Progenitor cell of endocrine pancreas (in vitro differentiated cells): Measurements from ENCODE around the gene DUSP12. TPM values are rescaled to one million over a fixed set of nuclear protein-coding genes. Genes with fewer than 3 reads are reported as not detected.

ENCODE experiments used
- DNase-seq: peaks from one replicate; pipeline ENCODE4 v3.0.0; 2021; ENCODE audit warnings: low spot score; ENCODE audit not compliant: unreplicated experiment
- H3K27ac Mint-ChIP-seq: 2 replicates; pipeline ENCODE4 v1.8.0; 2021; ENCODE audit warnings: mild to moderate bottlenecking, moderate library complexity, mixed read lengths
- H3K27me3 Mint-ChIP-seq: 2 replicates; pipeline ENCODE4 v1.8.0; 2021; ENCODE audit warnings: mixed read lengths
- H3K36me3 Mint-ChIP-seq: 2 replicates; pipeline ENCODE4 v1.8.0; 2022; ENCODE audit warnings: mixed read lengths; ENCODE audit not compliant: insufficient read depth
- H3K4me1 Mint-ChIP-seq: 2 replicates; pipeline ENCODE4 v1.8.0; 2021; ENCODE audit warnings: low read depth, mixed read lengths
- H3K4me3 Mint-ChIP-seq: 2 replicates; pipeline ENCODE4 v1.8.0; 2021; ENCODE audit warnings: low read depth, mild to moderate bottlenecking, moderate library complexity, mixed read lengths
- H3K9me3 Mint-ChIP-seq: 2 replicates; pipeline ENCODE4 v1.8.0; 2021; ENCODE audit warnings: low read depth, mixed read lengths
- total RNA-seq: library from RNA; stranded (reverse); gene quantifications from 2 replicates; pipeline ENCODE4 v1.2.1, GENCODE V29; 2021
- TF ChIP-seq, protein P1 (sequence below): fragments of 200-600 bp; sonication (generic); IDR thresholded peaks from one replicate; pipeline ENCODE4 v1.5.0; 2021; ENCODE audit warnings: antibody characterized with exemption, mild to moderate bottlenecking; ENCODE audit not compliant: unreplicated experiment

The DUSP12 gene
- total RNA-seq, 1 donor from 2014 or later = 31.0 TPM

DNA sequence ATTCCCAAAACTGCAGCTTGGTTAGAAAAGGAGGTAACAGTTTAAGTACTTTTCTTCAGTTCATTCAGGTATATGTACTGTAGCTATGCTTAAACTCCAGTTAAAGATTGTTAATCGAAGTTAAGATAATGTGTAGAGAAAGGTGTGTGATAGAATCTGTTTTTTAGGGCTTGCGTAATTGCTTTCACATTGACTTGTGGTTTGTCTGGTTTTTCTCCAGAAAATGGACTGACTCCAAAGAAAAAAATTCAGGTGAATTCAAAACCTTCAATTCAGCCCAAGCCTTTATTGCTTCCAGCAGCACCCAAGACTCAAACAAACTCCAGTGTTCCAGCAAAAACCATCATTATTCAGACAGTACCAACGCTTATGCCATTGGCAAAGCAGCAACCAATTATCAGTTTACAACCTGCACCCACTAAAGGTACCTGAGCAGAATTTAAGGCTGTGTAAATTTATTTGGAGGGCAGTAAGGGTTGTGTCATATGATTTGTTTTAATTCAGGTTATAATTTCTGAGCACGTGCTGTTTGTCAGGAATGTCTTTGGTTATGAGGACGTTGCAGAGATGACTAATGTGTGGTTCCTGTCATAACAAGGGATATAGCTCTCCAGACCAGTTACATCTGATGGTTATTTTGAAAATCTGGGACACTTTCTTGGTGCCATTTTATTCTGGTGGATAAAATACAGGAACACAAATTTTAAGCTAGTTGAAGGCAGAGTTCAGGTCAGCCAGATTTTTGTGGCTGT is 42.5 kb downstream of the DUSP12 start:
- Mint-ChIP-seq H3K27me3 (no peaks in the 10 kb centered on the region), H3K4me3 (no peak overlapping the region)

DNA sequence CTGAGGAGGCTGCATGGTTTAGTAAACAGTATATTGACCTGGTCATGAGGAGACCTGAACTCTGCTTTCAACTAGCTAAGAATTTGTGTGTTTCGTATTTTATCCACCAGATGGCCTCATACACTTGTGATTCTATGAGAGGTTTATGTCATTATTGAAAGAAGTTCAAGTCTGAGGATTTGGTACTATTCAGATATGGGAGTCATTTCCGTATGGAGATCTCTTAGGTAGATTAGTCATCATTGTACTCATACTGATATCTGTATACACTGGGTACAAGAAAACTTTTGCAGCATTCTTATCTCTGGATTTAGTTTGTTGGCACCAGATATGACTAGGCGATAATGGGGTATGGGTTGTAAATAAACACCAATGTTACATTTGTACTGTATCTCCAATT is 43.2 kb downstream of the DUSP12 start:
- TF ChIP-seq, protein P1, sequence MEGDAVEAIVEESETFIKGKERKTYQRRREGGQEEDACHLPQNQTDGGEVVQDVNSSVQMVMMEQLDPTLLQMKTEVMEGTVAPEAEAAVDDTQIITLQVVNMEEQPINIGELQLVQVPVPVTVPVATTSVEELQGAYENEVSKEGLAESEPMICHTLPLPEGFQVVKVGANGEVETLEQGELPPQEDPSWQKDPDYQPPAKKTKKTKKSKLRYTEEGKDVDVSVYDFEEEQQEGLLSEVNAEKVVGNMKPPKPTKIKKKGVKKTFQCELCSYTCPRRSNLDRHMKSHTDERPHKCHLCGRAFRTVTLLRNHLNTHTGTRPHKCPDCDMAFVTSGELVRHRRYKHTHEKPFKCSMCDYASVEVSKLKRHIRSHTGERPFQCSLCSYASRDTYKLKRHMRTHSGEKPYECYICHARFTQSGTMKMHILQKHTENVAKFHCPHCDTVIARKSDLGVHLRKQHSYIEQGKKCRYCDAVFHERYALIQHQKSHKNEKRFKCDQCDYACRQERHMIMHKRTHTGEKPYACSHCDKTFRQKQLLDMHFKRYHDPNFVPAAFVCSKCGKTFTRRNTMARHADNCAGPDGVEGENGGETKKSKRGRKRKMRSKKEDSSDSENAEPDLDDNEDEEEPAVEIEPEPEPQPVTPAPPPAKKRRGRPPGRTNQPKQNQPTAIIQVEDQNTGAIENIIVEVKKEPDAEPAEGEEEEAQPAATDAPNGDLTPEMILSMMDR = peak; percentile 66
- no peaks in the 10 kb centered on the region for H3K27me3 Mint-ChIP-seq
- H3K27ac Mint-ChIP-seq = no peak overlapping the region
- no peaks in the 10 kb centered on the region for H3K9me3 Mint-ChIP-seq
- no peak overlapping the region for H3K4me3 Mint-ChIP-seq
- DNase-seq = no peak
- no peaks in the 10 kb centered on the region for H3K4me1 Mint-ChIP-seq
- peaks cover 11% of the 10 kb centered on the region for H3K36me3 Mint-ChIP-seq

More for the DNA sequence above, 42.5 kb downstream of the DUSP12 start:
- H3K4me1 Mint-ChIP-seq = no peaks in the 10 kb centered on the region
- H3K27ac Mint-ChIP-seq = no peak overlapping the region
- no peak for DNase-seq
- H3K36me3 Mint-ChIP-seq = peaks cover 13% of the 10 kb centered on the region
- no peaks in the 10 kb centered on the region for H3K9me3 Mint-ChIP-seq
- TF ChIP-seq, protein P1 = no peak

DNA sequence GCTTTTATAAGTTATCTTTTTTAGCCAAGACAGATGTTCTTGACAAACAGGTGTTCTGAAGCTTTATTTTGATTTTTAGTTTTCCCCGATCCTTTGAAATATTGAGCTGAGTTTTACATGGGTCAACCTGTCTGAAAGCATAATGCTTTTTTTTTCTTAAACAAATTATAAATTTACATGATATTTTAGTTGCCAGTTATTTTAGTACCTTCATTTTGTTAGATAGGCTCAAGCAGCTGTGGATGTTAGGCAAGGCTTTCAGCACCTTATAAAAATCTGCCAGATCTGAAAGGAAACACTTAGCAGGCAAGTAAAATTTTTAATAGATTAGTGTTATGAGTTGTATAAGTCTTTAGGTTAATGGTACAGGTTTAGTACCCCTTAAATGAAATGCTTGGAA is 50.2 kb downstream of the DUSP12 start:
- H3K27me3 Mint-ChIP-seq = no peaks in the 10 kb centered on the region
- DNase-seq = no peak

DNA sequence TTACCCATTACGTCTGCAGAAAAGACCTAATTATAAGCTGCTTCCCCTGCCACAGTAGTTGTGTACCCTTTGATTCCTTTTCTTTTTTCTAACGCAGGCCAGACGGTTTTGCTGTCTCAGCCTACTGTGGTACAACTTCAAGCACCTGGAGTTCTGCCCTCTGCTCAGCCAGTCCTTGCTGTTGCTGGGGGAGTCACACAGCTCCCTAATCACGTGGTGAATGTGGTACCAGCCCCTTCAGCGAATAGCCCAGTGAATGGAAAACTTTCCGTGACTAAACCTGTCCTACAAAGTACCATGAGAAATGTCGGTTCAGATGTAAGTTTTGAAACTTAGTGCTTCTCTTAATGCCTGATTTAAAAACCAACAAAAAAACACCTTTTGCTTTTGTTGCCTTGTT is 52.4 kb downstream of the DUSP12 start:
- no peaks in the 10 kb centered on the region for H3K27me3 Mint-ChIP-seq
- no peak overlapping the region for H3K27ac Mint-ChIP-seq
- H3K36me3 Mint-ChIP-seq = peaks cover 10% of the 10 kb centered on the region
- H3K9me3 Mint-ChIP-seq = no peaks in the 10 kb centered on the region
- TF ChIP-seq, protein P1 = no peak
- no peak for DNase-seq
- no peak overlapping the region for H3K4me3 Mint-ChIP-seq
- no peaks in the 10 kb centered on the region for H3K4me1 Mint-ChIP-seq

More for the DNA sequence above, 50.2 kb downstream of the DUSP12 start:
- peaks cover 10% of the 10 kb centered on the region for H3K36me3 Mint-ChIP-seq
- TF ChIP-seq, protein P1 = no peak
- H3K9me3 Mint-ChIP-seq = no peaks in the 10 kb centered on the region
- H3K4me1 Mint-ChIP-seq = no peaks in the 10 kb centered on the region
- H3K4me3 Mint-ChIP-seq = no peak overlapping the region
- H3K27ac Mint-ChIP-seq = no peak overlapping the region

DNA sequence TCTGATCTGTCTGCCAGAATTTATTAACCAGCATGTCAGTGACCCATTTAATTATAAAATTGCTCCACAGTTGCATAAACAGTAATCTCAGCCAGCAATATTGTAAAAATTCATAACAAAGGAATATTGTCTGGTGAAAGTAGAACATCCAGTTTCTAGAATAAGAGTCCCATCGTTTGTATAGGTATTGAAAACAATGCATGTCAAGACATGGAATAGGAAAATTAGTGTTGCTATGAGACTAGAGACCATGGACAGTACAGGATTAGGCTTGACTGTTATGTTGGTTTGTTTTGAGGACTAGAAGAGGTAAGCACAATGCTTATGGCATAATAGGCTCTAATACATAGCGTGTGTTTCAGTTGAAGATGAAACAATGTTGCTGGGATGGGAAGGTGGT is 53.6 kb downstream of the DUSP12 start:
- Mint-ChIP-seq H3K36me3 (peaks cover 10% of the 10 kb centered on the region), H3K4me1 (no peaks in the 10 kb centered on the region), H3K27me3 (no peaks in the 10 kb centered on the region), H3K9me3 (no peaks in the 10 kb centered on the region), H3K27ac (no peak overlapping the region), H3K4me3 (no peak overlapping the region)
- TF ChIP-seq, protein P1 = no peak
- DNase-seq = no peak
